Measurements from ENCODE around the gene SSUH2.

The SSUH2 gene

GRCh38 chr3:8578282-8578681 lies 66.3 kb downstream of the SSUH2 start:
- no peak for DNase-seq

GRCh38 chr3:8576841-8577571 lies 67.6 kb downstream of the SSUH2 start:
- no peak for DNase-seq

- no peak for DNase-seq
Observed at GRCh38 chr3:8576436-8576835, 68.2 kb downstream of the SSUH2 start.

GRCh38 chr3:8575364-8576104 lies 69.1 kb downstream of the SSUH2 start:
- DNase-seq: no peak

- no peak for DNase-seq
Observed at GRCh38 chr3:8574670-8575322, 69.8 kb downstream of the SSUH2 start.

- no peak for DNase-seq
Observed at GRCh38 chr3:8574040-8574669, 70.4 kb downstream of the SSUH2 start.

GRCh38 chr3:8573342-8573926 lies 71.2 kb downstream of the SSUH2 start:
- DNase-seq: no peak

- DNase-seq: no peak
Observed at GRCh38 chr3:8571256-8571655, 73.3 kb downstream of the SSUH2 start.
